Endothelial cell of umbilical vein (primary cell): ENCODE results near the gene PLAAT2. TPM values are rescaled to one million over a fixed set of nuclear protein-coding genes. Genes with fewer than 3 reads are reported as not detected.
"Not testable (repeated sequence)": the region's sequence is repeated elsewhere in the genome, so short reads cannot be mapped to it uniquely, and the experiment has no call there.

Experiments
- BruUV-seq: library from RNA; stranded (reverse); fragments of 400-500 nt; replicated peaks from 2 replicates; lab custom pipeline; 2021; lab: Mats Ljungman, UMichigan
- CTCF ChIA-PET: fragments of 300-600, 350-600 bp; sonication (Branson Sonifier 250); formaldehyde crosslinking; loops from one replicate; lab custom pipeline; 2021; ENCODE audit warnings: antibody characterized with exemption, inconsistent platforms; lab: Charles Lee
- POLR2A ChIA-PET: fragments of 300-600, 350-600 bp; sonication (Branson Sonifier 250); formaldehyde crosslinking; loops from one replicate; lab custom pipeline; 2021; ENCODE audit warnings: antibody characterized with exemption, inconsistent platforms; lab: Charles Lee
- DNase-seq: peaks from one replicate; pipeline ENCODE4 v3.0.0-alpha.2; 2011; ENCODE audit warnings: low read depth, low spot score
- FAIRE-seq: peaks from 2 replicates; lab custom pipeline; 2011; peaks lifted over from hg19 to GRCh38; lab: Jason Lieb, UNC
- H2AFZ ChIP-seq: 2 replicates; pipeline ENCODE4 v1.6.0; 2012; ENCODE audit warnings: low read depth, low read length, control low read depth, inconsistent platforms
- H3K27ac ChIP-seq: 2 replicates; pipeline ENCODE4 v1.5.1; 2011; ENCODE audit warnings: low read depth, mild to moderate bottlenecking, control low read depth, low read length, moderate library complexity; ENCODE audit not compliant: insufficient read depth
- H3K27me3 ChIP-seq, 2 experiments: 2 replicates each; pipeline versions ENCODE4 v1.6.0 to v1.6.1; 2011; ENCODE audit warnings: low read length in 2 of 2, mixed read lengths in 1 of 2; ENCODE audit not compliant: control insufficient read depth in 2 of 2, insufficient read depth in 2 of 2
- H3K36me3 ChIP-seq, 2 experiments: 2 replicates in 1 of 2; 3 replicates in 1 of 2; pipeline ENCODE4 v1.5.1; 2011; ENCODE audit warnings: low read length in 2 of 2, mild to moderate bottlenecking in 1 of 2, moderate library complexity in 1 of 2; ENCODE audit not compliant: control insufficient read depth in 2 of 2, insufficient read depth in 2 of 2; ENCODE audit errors: extremely low read depth in 1 of 2
- H3K4me1 ChIP-seq: 3 replicates; pipeline ENCODE4 v1.5.1; 2011; ENCODE audit warnings: mild to moderate bottlenecking, low read length; ENCODE audit not compliant: control insufficient read depth, insufficient read depth; ENCODE audit errors: extremely low read depth
- H3K4me2 ChIP-seq: 2 replicates; pipeline ENCODE4 v1.6.1; 2011; ENCODE audit warnings: low read length, control low read depth, mixed read lengths; ENCODE audit not compliant: insufficient read depth
- H3K4me3 ChIP-seq, 3 experiments: fragments of 200-600 bp in 1 of 3; sonication (generic), shearing (Covaris generic) in 1 of 3; replicated peaks in 1 of 3; 2 replicates each; pipeline ENCODE4 v1.5.1; 2011 to 2016; ENCODE audit warnings: control low read depth in 3 of 3, low read length in 3 of 3, mild to moderate bottlenecking in 2 of 3, inconsistent platforms in 1 of 3, low read depth in 1 of 3, moderate library complexity in 1 of 3; ENCODE audit not compliant: insufficient read depth in 1 of 3
- H3K79me2 ChIP-seq: 2 replicates; pipeline ENCODE4 v1.6.0; 2012; ENCODE audit warnings: low read length, inconsistent platforms; ENCODE audit not compliant: control insufficient read depth, insufficient read depth
- H3K9ac ChIP-seq: replicated peaks from 2 replicates; pipeline ENCODE3; 2011; ENCODE audit warnings: low read length, control low read depth; ENCODE audit not compliant: insufficient read depth; ENCODE audit errors: extremely low read depth
- H3K9me1 ChIP-seq: replicated peaks from 3 replicates; pipeline ENCODE4 v1.6.0; 2011; ENCODE audit warnings: mild to moderate bottlenecking, low read length; ENCODE audit not compliant: control insufficient read depth, insufficient read depth; ENCODE audit errors: extremely low read depth
- H3K9me3 ChIP-seq: replicated peaks from 2 replicates; pipeline ENCODE4 v1.5.1; 2012; ENCODE audit warnings: low read length, inconsistent platforms; ENCODE audit not compliant: control insufficient read depth, insufficient read depth
- H4K20me1 ChIP-seq: replicated peaks from 2 replicates; pipeline ENCODE3; 2011; ENCODE audit warnings: mild to moderate bottlenecking, low read length; ENCODE audit not compliant: control insufficient read depth, insufficient read depth; ENCODE audit errors: extremely low read depth
- FOS ChIP-seq: IDR thresholded peaks from 2 replicates; pipeline ENCODE4 v1.6.1; 2011; ENCODE audit warnings: mild to moderate bottlenecking, low read length, moderate library complexity, borderline replicate concordance; ENCODE audit not compliant: insufficient read depth
- JUN ChIP-seq: IDR thresholded peaks from 2 replicates; pipeline ENCODE4 v1.6.1; 2011; ENCODE audit warnings: borderline replicate concordance, low read depth; ENCODE audit not compliant: insufficient read length, insufficient read depth
- POLR2A ChIP-seq: IDR thresholded peaks from 2 replicates; pipeline ENCODE4 v1.6.1; 2012; ENCODE audit warnings: low read depth, mild to moderate bottlenecking, control low read depth, low read length
- POLR2AphosphoS5 ChIP-seq: IDR thresholded peaks from 2 replicates; pipeline ENCODE4 v1.6.1; 2012; ENCODE audit warnings: low read depth, mild to moderate bottlenecking, control low read depth, low read length, moderate library complexity; ENCODE audit not compliant: insufficient read depth
- dilution Hi-C: fragments of 300-500 bp; cut with MboI; formaldehyde crosslinking; loops from one replicate; pipeline ENCODE4 v1.15.0; 2019; ENCODE audit warnings: low sequenced_read_pairs; ENCODE audit not compliant: extremely low pct_ligation_motif_present
- intact Hi-C: fragments of 100-400 bp; cut with micrococcal nuclease; formaldehyde crosslinking; loops from one replicate; pipeline ENCODE4 v1.10.0; 2022
- polyA plus RNA-seq, 4 experiments: library from polyadenylated mRNA; depleted of rRNA in 3 of 4; stranded (reverse) in 3 of 4; unstranded in 1 of 4; fragments of >200 nt; gene quantifications; 2 replicates each; pipeline versions ENCODE4 v1.2.1 to v1.2.3, GENCODE V29; 2011 to 2012; ENCODE audit warnings: missing spikeins in 1 of 4
- total RNA-seq: library from RNA; stranded (reverse); gene quantifications from 2 replicates; pipeline ENCODE4 v1.2.3, GENCODE V29; 2021

PLAAT2 gene
- total and polyA plus RNA-seq, 2 donors (not counting 3 experiments of a cell fraction or from before 2014, with no cell fraction given): 0.40 TPM; not detected in 1

- no peaks in the 10 kb centered on the region for H3K79me2 ChIP-seq
- intact Hi-C loops: no loop called here
- FAIRE-seq (no peak), DNase-seq (no peak)
- no peaks in the 10 kb centered on the region for H4K20me1 ChIP-seq
- H3K4me3 ChIP-seq: no peak overlapping the region
- H3K9me3 ChIP-seq: no peaks in the 10 kb centered on the region
- no peak overlapping the region for H3K4me2 ChIP-seq
- ChIA-PET POLR2A (no interaction called here), CTCF (interaction anchor here (1.7 kb wide), 1 partner anchor 8 kb away, joined by 4 read pairs; no protein-coding TSS in a partner anchor)
- H3K27me3 ChIP-seq: peaks cover 4 to 8% of the 10 kb centered on the region in 2 experiments
- no TSS peak for BruUV-seq
- no peak overlapping the region for H3K27ac ChIP-seq
- no peaks in the 10 kb centered on the region for H3K9me1 ChIP-seq
- no peaks in the 10 kb centered on the region for H3K36me3 ChIP-seq
- H3K9ac ChIP-seq: no peak overlapping the region
- no peaks in the 10 kb centered on the region for H3K4me1 ChIP-seq
- dilution Hi-C loops: no loop called here
- H2AFZ ChIP-seq: no peak overlapping the region
- TF ChIP-seq POLR2A (no peak), POLR2AphosphoS5 (no peak), JUN (no peak), FOS (no peak)
Measured at GRCh38 chr11:63543711-63544110, 19.5 kb downstream of the PLAAT2 start.

GRCh38 chr11:63542506-63542905 lies 20.7 kb downstream of the PLAAT2 start:
- POLR2A ChIA-PET, H3K4me2 ChIP-seq, H3K27me3 ChIP-seq, H3K9ac ChIP-seq, FAIRE-seq, H2AFZ ChIP-seq, H3K36me3 ChIP-seq, BruUV-seq, intact Hi-C loops, dilution Hi-C loops, H3K4me1 ChIP-seq, H3K4me3 ChIP-seq, H3K9me1 ChIP-seq, DNase-seq, H3K9me3 ChIP-seq, H3K79me2 ChIP-seq, H3K27ac ChIP-seq, H4K20me1 ChIP-seq: not testable (repeated sequence)
- CTCF ChIA-PET: interaction anchor here (1.7 kb wide), 1 partner anchor 9 kb away, joined by 4 read pairs; no protein-coding TSS in a partner anchor
